GM21515 (cell line): ENCODE data around the gene CFB.

Source experiments
- ATAC-seq: cut with Tn5 transposase; IDR thresholded peaks from one replicate; pipeline ENCODE4 v1.9.1; 2021; ENCODE audit not compliant: unreplicated experiment

Gene CFB

GRCh38 chr6:31947864-31948263, 2.0 kb downstream of the CFB start:
- ATAC-seq: no peak

- ATAC-seq: no peak
Measured at GRCh38 chr6:31948306-31948705, 2.4 kb downstream of the CFB start.

- no peak for ATAC-seq
Measured at GRCh38 chr6:31948753-31949413, 3.0 kb downstream of the CFB start.

GRCh38 chr6:31949926-31950548, 4.1 kb downstream of the CFB start:
- ATAC-seq: no peak

- ATAC-seq: no peak
Measured at GRCh38 chr6:31952140-31952805, 6.4 kb downstream of the CFB start.

- ATAC-seq: no peak
Measured at GRCh38 chr6:31952890-31953289, 7.0 kb downstream of the CFB start.

- ATAC-seq: no peak
Measured at GRCh38 chr6:31954511-31954910, 8.6 kb downstream of the CFB start.

GRCh38 chr6:31956796-31957195, 10.9 kb downstream of the CFB start:
- ATAC-seq: no peak

GRCh38 chr6:31958412-31958740, 12.5 kb downstream of the CFB start:
- ATAC-seq: no peak

GRCh38 chr6:31958741-31959739, 13.1 kb downstream of the CFB start, which contains the start of the genes NELFE and SKIC2:
Gene NELFE (minus strand): TSS chr6:31958971. CDS start chr6:31958446, 525 bp downstream.
Gene SKIC2 (plus strand): TSS chr6:31959175. CDS start chr6:31959193, 18 bp downstream.
- ATAC-seq: peak; percentile 88

- no peak for ATAC-seq
Measured at GRCh38 chr6:31961616-31962015, 15.7 kb downstream of the CFB start.

- ATAC-seq: no peak
Measured at GRCh38 chr6:31963921-31964320, 18.0 kb downstream of the CFB start.

GRCh38 chr6:31965700-31966099, 19.8 kb downstream of the CFB start:
- ATAC-seq: no peak

GRCh38 chr6:31966506-31966905, 20.6 kb downstream of the CFB start:
- no peak for ATAC-seq

GRCh38 chr6:31966997-31967925, 21.4 kb downstream of the CFB start:
- ATAC-seq: no peak

- ATAC-seq: no peak
Measured at GRCh38 chr6:31967926-31968320, 22.0 kb downstream of the CFB start.

GRCh38 chr6:31968326-31968725, 22.4 kb downstream of the CFB start:
- ATAC-seq: no peak

GRCh38 chr6:31968791-31969711, 23.2 kb downstream of the CFB start:
- ATAC-seq: no peak
